Type B pancreatic cell (in vitro differentiated cells): ENCODE data around the gene LARGE1. TPM values are rescaled to one million over a fixed set of nuclear protein-coding genes. Genes with fewer than 3 reads are reported as not detected.
"Not testable (repeated sequence)": the region's sequence is repeated elsewhere in the genome, so short reads cannot be mapped to it uniquely, and the experiment has no call there.

ENCODE experiments used
- DNase-seq: peaks from one replicate; pipeline ENCODE4 v3.0.0; 2021; ENCODE audit warnings: mixed read lengths; ENCODE audit not compliant: unreplicated experiment; ENCODE audit errors: extremely low spot score
- H3K27ac Mint-ChIP-seq: 2 replicates; pipeline ENCODE4 v1.8.0; 2021; ENCODE audit warnings: mild to moderate bottlenecking, mixed read lengths
- H3K27me3 Mint-ChIP-seq: 2 replicates; pipeline ENCODE4 v1.8.0; 2021; ENCODE audit warnings: mixed read lengths
- H3K36me3 Mint-ChIP-seq: 2 replicates; pipeline ENCODE4 v1.8.0; 2021; ENCODE audit warnings: mixed read lengths
- H3K4me1 Mint-ChIP-seq: one replicate; pipeline ENCODE4 v1.8.0; 2021; ENCODE audit warnings: mixed read lengths; ENCODE audit not compliant: unreplicated experiment
- H3K4me3 Mint-ChIP-seq: 2 replicates; pipeline ENCODE4 v1.8.0; 2021; ENCODE audit warnings: mild to moderate bottlenecking, mixed read lengths
- H3K9me3 Mint-ChIP-seq: 2 replicates; pipeline ENCODE4 v1.8.0; 2021; ENCODE audit warnings: mixed read lengths
- CTCF ChIP-seq: fragments of 200-600 bp; sonication (generic); conservative IDR thresholded peaks from 2 replicates; pipeline ENCODE4 v1.5.0; 2021; ENCODE audit warnings: antibody characterized with exemption, mild to moderate bottlenecking
- total RNA-seq: library from RNA; stranded (reverse); gene quantifications from 2 replicates; pipeline ENCODE4 v1.2.1, GENCODE V29; 2021; ENCODE audit warnings: low replicate concordance

Gene LARGE1
- total RNA-seq, 1 donor from 2014 or later: 96.6 TPM

- no peak for TF ChIP-seq CTCF
- H3K4me3 Mint-ChIP-seq: no peak overlapping the region
- no peak overlapping the region for H3K27ac Mint-ChIP-seq
- no peak for DNase-seq
- H3K9me3 Mint-ChIP-seq: peaks cover 1% of the 10 kb centered on the region
- H3K4me1 Mint-ChIP-seq: peaks cover 25% of the 10 kb centered on the region
- peaks cover 27% of the 10 kb centered on the region for H3K36me3 Mint-ChIP-seq
- H3K27me3 Mint-ChIP-seq: no peaks in the 10 kb centered on the region
Measured at GRCh38 chr22:33467080-33467479, 453.2 kb downstream of the LARGE1 start.

- Mint-ChIP-seq H3K27ac (no peak overlapping the region), H3K27me3 (no peaks in the 10 kb centered on the region), H3K4me3 (no peak overlapping the region), H3K4me1 (peaks cover 23% of the 10 kb centered on the region), H3K9me3 (peaks cover 7% of the 10 kb centered on the region), H3K36me3 (peaks cover 39% of the 10 kb centered on the region)
- no peak for DNase-seq
- no peak for TF ChIP-seq CTCF
Measured at GRCh38 chr22:33465554-33465953, 454.7 kb downstream of the LARGE1 start.

GRCh38 chr22:33464698-33465097 lies 455.6 kb downstream of the LARGE1 start:
- H3K9me3 Mint-ChIP-seq: peaks cover 7% of the 10 kb centered on the region
- no peak overlapping the region for H3K4me3 Mint-ChIP-seq
- DNase-seq: no peak
- TF ChIP-seq CTCF: no peak
- peaks cover 37% of the 10 kb centered on the region for H3K36me3 Mint-ChIP-seq
- H3K27ac Mint-ChIP-seq: peak overlapping the region; percentile 1
- peaks cover 20% of the 10 kb centered on the region for H3K4me1 Mint-ChIP-seq
- H3K27me3 Mint-ChIP-seq: no peaks in the 10 kb centered on the region

- peaks cover 29% of the 10 kb centered on the region for H3K36me3 Mint-ChIP-seq
- H3K27ac Mint-ChIP-seq: no peak overlapping the region
- no peak for DNase-seq
- H3K4me3 Mint-ChIP-seq: no peak overlapping the region
- peaks cover 7% of the 10 kb centered on the region for H3K9me3 Mint-ChIP-seq
- H3K27me3 Mint-ChIP-seq: no peaks in the 10 kb centered on the region
- peaks cover 8% of the 10 kb centered on the region for H3K4me1 Mint-ChIP-seq
- TF ChIP-seq CTCF: no peak
Measured at GRCh38 chr22:33461698-33462434, 458.4 kb downstream of the LARGE1 start.

- H3K27me3 Mint-ChIP-seq, H3K4me3 Mint-ChIP-seq, DNase-seq, H3K9me3 Mint-ChIP-seq, H3K27ac Mint-ChIP-seq: not testable (repeated sequence)
- Mint-ChIP-seq H3K4me1 (peaks cover 11% of the 10 kb centered on the region), H3K36me3 (peaks cover 28% of the 10 kb centered on the region)
Measured at GRCh38 chr22:33461245-33461644, 459.0 kb downstream of the LARGE1 start.

- no peak overlapping the region for H3K27ac Mint-ChIP-seq
- DNase-seq: no peak
Measured at GRCh38 chr22:33459137-33459536, 461.1 kb downstream of the LARGE1 start.

More at GRCh38 chr22:33459137-33459536, 461.1 kb downstream of the LARGE1 start:
- H3K4me1 Mint-ChIP-seq: peaks cover 11% of the 10 kb centered on the region
- H3K27me3 Mint-ChIP-seq: no peaks in the 10 kb centered on the region
- H3K36me3 Mint-ChIP-seq: peaks cover 24% of the 10 kb centered on the region
- H3K4me3 Mint-ChIP-seq: no peak overlapping the region
- TF ChIP-seq CTCF: no peak
- H3K9me3 Mint-ChIP-seq: peaks cover 7% of the 10 kb centered on the region
